HG02970 (cell line): ENCODE data around the gene POU6F2.

Experiments used
- ATAC-seq: cut with Tn5 transposase; IDR thresholded peaks from one replicate; pipeline ENCODE4 v1.9.1; 2021; ENCODE audit warnings: mild to moderate bottlenecking, moderate library complexity, moderate number of reproducible peaks; ENCODE audit not compliant: unreplicated experiment, low FRiP score

POU6F2 gene

GRCh38 chr7:39291628-39292410 is 314.1 kb downstream of the POU6F2 start:
- ATAC-seq, result no peak

GRCh38 chr7:39293056-39293823 is 315.5 kb downstream of the POU6F2 start:
- no peak for ATAC-seq

DNA sequence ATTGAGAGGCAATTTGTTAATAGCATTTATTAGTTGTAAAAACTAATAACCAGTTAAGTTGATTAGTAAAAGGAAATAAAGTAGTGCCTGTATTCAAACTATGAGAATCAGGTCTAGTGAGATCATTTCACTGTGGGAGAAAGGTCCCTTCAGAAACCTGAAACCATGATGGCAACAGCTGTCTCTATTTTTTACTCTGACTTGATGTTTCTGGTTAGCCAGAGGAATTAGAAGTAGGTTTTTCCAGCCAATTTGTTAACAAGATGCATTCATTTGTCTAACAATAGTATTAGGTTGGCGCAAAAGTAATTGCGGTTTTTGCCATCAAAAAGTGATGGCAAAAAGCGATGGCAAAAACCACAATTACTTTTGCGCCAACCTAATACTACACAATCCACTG is 316.3 kb downstream of the POU6F2 start:
- no peak for ATAC-seq

DNA sequence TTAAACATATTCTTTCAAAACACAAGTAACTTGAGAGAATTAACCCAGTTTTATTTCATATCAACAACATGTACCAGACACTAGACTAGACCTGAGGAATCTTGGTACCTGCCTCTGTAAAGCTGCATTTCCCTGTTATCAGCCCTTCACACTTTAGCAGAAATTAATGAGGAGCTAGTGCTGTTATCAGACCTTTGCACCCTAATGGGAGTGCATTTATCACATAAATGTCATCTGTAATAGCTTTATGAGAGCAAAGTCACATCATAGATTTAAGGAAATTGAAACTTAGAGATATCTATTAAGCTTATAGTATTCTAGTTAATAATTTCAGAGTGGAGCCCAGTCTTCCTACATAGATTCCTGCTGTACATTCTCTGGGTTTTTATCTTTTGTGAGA is 318.1 kb downstream of the POU6F2 start:
- ATAC-seq, result no peak

DNA sequence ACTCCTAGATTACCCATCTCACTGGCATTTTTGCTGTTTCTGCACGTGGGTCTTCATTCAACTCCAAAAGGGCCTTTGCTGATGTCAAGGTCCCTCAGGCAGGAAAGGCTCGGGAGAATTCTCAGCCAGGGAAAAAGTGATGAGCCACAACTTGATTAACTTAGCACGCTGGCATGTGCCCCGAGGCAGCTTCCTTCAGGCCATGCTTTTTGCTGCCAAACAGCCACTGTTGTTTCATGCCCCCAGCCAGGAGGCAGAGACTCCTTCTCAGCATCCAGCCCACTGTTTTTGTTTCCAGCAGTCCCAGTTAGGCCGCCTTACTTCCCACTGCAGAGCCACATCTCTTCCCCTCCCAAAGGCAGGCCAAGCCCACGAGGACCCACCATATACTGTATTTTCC is 322.0 kb downstream of the POU6F2 start:
- no peak for ATAC-seq

GRCh38 chr7:39300276-39300675 is 322.6 kb downstream of the POU6F2 start:
- no peak for ATAC-seq

- no peak for ATAC-seq
Observed at GRCh38 chr7:39301543-39301942, 323.8 kb downstream of the POU6F2 start.

DNA sequence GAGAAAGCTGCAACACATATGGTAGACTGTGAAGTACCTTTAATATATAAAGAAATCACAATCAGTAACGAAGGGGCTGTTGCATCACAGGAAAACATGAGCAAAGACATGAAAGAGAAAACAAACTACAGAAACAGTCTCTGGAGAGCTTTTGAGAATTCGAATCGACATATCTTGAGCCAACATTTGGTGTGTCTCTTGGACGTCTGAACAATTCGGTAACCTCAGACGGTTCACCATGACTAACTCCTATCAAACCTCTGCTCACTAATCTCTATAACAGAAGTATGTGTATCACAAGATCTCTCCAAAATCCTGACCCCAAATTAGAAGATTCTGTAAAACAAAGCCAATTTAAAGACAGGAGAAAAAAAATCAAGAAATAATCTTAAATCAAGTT is 326.5 kb downstream of the POU6F2 start:
- ATAC-seq, result no peak

DNA sequence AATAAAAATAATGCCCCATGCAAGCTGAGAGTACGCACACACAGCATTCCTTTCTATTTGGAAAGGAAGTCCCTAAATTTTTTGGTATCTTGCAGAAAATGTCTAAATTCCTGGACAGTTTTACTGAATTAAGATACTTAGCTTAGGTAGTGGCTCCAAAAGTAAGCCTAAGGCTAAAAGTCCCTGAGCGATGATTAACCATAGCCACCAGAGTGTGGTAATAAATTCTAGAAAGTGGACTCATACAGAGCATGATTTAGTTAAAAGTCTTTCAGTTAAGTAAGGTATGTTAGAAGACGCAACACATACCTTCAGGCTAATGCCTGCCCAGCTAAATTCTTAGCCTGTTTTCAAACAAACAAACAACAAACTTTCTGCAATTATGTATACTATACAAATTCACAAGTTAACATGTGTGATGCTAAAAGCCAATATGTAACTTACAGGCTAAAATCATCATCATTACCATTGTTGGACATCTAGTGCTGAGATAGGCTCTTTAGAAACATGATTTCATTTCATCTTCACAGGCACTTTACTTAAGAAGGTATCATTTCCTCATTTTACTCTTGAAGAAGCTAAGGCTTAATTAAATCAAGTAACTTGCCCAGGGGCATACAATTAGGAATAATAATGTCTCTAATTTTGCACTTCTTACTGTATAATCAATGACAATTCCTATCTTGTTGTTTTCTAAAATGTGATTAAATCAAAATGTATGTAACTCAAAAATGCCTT is 327.1 kb downstream of the POU6F2 start:
- no peak for ATAC-seq

DNA sequence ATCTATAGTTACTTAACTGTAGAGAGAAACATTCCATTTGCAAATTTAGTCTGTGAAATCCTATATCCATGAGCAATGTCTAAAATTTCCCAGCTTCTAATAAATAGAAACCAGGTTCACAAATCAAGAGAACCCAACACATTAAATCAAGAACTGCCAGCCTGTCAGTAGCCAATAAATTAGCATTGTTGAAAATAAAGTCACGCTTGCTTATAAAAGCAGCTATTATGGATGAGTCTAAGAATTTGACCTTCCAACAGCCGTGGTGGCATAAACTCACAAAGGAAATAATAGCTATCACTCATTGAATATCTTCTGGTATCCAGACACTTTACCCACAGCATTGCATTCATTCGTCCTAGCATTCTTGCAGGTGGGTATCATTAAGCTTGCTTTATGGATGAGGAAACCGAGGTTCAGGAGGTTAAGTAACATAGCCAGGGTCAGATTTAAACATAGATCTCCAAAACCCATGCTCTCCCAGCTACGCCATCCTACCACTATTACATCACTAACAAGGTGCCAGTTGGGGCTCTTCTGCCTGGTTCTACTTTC is 328.4 kb downstream of the POU6F2 start:
- no peak for ATAC-seq

- no peak for ATAC-seq
Observed at GRCh38 chr7:39310699-39311098, 333.0 kb downstream of the POU6F2 start.

- ATAC-seq, result no peak
Observed at GRCh38 chr7:39312254-39312989, 334.7 kb downstream of the POU6F2 start.

- no peak for ATAC-seq
Observed at GRCh38 chr7:39313376-39313775, 335.7 kb downstream of the POU6F2 start.

GRCh38 chr7:39313974-39314373 is 336.3 kb downstream of the POU6F2 start:
- ATAC-seq, result no peak

DNA sequence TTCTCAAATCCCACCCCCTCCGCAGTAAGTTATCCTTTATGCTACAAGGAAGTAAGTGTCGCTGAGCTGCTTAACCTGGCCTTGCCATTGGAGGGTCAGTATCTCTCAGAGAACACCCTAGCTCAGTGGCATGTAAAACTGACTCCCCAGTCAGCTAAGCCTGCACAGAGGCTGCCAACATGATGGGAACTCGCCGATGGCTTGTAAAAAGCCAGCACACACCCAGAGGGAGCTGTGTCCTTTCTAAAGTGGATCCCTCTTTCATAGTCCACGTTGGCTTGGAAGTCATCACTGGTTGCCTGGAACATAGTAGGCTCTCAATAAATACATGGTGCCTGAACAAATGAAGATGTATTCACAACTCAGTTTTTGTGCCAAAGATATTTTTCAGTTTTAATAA is 339.4 kb downstream of the POU6F2 start:
- no peak for ATAC-seq

DNA sequence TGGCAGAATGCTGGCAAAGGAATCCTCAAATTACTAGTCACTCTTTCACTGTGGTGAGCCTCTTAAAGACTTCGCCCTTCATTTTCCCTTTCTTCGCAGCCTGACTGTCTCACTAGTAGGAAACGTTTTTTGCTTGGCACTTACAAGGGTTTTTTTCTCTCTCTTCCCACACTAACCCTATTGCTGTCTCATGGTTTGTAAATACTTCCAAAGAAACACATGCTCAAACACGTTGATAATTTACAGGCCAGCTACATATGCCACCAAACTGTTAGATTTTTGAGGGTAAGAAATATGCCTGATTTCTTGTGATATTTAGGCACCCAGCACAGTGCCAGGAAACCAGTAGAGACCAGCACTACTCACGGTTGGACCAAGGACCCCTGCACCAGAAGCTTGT is 340.2 kb downstream of the POU6F2 start:
- ATAC-seq, result no peak

GRCh38 chr7:39321245-39321644 is 343.5 kb downstream of the POU6F2 start:
- no peak for ATAC-seq

DNA sequence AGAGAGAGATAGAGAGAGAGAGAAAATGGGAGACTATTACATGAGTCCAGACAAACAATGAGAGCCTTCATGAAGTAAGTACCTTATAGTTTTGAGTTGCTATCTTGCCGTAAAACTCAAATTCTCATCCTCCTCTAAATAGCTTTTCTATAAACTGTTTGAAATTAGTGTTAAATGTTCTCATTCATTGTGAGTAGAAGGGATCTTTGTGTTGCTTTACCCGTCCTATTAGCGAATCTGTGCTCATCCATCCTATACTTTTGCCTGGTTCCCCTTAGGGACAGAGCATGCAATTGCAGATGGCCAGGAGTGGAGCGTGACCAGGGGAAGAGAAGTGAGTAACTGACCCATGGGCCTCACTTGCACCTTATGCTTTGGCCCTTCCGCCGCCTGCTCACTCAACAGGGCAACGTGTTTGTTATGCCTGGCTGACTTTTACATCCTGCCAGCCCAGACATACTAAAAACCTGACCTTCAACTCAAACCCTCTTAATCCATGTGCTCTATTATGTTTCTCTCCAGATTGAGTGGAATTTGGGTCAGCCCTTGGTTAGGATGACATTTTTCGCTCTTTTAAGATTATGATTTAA is 344.3 kb downstream of the POU6F2 start:
- no peak for ATAC-seq

GRCh38 chr7:39324139-39324760 is 346.5 kb downstream of the POU6F2 start:
- ATAC-seq, result no peak
